Ovary (tissue), 3 donors: Measurements from ENCODE around the gene GNB1L.

Experiments used
- CTCF ChIP-seq, 3 donors: fragments of 450-650 bp in 2 of 3; fragments of 200-600 bp in 1 of 3; IDR thresholded peaks; one replicate each; pipeline versions ENCODE4 v1.5.1 to v1.8.0; 2016 to 2022; ENCODE audit warnings: antibody characterized with exemption in 3 of 3, mild to moderate bottlenecking in 1 of 3
- POLR2A ChIP-seq: fragments of 450-650 bp; IDR thresholded peaks from one replicate; pipeline ENCODE4 v1.6.1; 2017; ENCODE audit warnings: antibody characterized with exemption, mild to moderate bottlenecking, moderate library complexity
- donor health status: DM: no; HTN: no; CAD: no.

- no peak for TF ChIP-seq CTCF (IDR thresholded peaks at IDR 0.05)
- no peak for TF ChIP-seq POLR2A
Observed at GRCh38 chr22:19798003-19798665, 56.5 kb downstream of the GNB1L start.
